GM10248 (cell line): Measurements from ENCODE around the gene FAM114A1.

Experiments
- CTCF ChIA-PET: fragments of 300-600 bp; sonication (Branson Sonifier 250); formaldehyde crosslinking; extraction: SDS; loops from one replicate; lab custom pipeline; 2021; ENCODE audit warnings: antibody characterized with exemption; lab: Yijun Ruan, JAX
- POLR2A ChIA-PET: fragments of 350-650 bp; sonication (Branson Sonifier 250); formaldehyde crosslinking; extraction: SDS; loops from one replicate; lab custom pipeline; 2020; ENCODE audit warnings: antibody characterized with exemption; lab: Yijun Ruan, JAX
- DNase-seq: peaks from one replicate; pipeline ENCODE4 v3.0.0; 2012; ENCODE audit errors: extremely low spot score
- CTCF ChIP-seq: IDR thresholded peaks from 2 replicates; pipeline ENCODE4 v1.5.1; 2012; ENCODE audit warnings: mild to moderate bottlenecking, low read depth; ENCODE audit errors: extremely low read depth, missing control alignments, control extremely low read depth

Gene FAM114A1

DNA sequence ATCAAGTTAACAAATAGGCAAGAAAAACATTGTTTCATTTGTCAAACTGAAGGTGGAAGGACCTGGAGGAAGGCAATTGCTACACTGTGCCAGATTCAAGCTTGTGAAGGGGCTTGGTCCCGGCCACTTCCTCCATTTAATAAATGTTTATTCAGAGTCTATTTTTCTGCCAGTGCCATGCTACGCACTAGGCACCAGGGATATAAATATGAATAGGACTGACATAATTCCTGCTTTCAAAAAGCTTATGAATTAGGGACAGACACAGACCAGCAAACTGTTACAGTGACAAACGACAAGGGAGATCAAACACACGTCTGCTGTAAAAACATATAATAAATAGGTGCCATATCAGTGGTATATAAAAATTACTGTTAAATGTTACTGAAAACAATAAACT is 11.6 kb upstream of the FAM114A1 start:
- no peak for TF ChIP-seq CTCF
- ChIA-PET CTCF (interaction anchor here (0.6 to 3.8 kb wide), 25 partner anchors 9 to 787 kb away, joined by 3 to 65 read pairs (median 4); partner anchors contain the start of genes FAM114A1, TLR1, TLR10 and WDR19), POLR2A (interaction anchor here (0.6 to 0.8 kb wide), 2 partner anchors 35 to 133 kb away, joined by 3 read pairs; no protein-coding TSS in a partner anchor)
- DNase-seq: no peak

DNA sequence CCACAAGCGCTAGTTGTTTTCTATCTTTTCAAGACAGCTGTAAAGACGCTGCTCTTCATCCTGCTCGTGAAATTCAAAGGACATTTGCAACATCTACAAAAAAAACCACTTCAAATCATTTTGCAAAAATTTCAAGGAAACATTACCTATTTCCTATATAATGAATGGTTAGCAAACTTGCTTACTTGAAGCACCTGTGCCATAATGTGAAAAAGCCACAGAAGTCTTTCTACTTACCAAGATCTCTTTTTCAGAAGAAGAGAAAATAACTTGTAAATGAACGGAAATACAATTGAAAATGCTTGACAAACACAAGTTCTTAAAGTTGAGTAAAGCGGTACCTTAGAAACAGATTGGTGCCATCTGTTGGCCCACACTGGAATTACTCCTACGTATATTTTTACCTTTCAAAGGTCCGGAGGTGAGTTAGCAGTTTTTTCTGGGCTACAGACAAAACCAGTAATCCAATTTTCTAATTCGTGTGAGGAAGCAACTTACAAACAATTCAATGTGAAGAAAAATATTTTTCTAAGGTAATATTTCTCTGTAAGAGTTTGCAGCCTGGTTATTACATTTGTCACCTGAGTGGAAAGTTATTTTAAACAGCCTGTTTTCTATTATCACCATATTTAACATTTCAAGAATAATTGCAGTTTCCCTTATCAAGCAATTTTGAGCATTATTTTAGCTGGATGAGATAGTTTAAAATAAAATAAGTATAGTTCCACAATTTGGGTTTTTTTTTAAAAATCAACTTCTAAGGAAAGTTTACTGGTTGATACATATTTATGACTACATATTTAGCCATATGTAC is 10.9 kb upstream of the FAM114A1 start, which contains the start of gene TLR6:
TSS of gene TLR6 (minus strand) at position 294 of the 814 bp plus-strand sequence. CDS start 27,344 bp downstream, outside the sequence.
- peak; percentile 52 for TF ChIP-seq CTCF
- DNase-seq: peak; percentile 47
- ChIA-PET POLR2A (interaction anchor here (0.8 kb wide), 1 partner anchor 35 kb away, joined by 3 read pairs; no protein-coding TSS in a partner anchor), CTCF (interaction anchor here (0.6 to 3.8 kb wide), 18 partner anchors 10 to 788 kb away, joined by 3 to 65 read pairs (median 6); partner anchors contain the start of genes FAM114A1, TLR1 and TLR10)

- no peak for TF ChIP-seq CTCF
- peak; percentile 38 for DNase-seq
- ChIA-PET POLR2A (no interaction called here), CTCF (interaction anchor here (0.8 to 3.8 kb wide), 4 partner anchors 39 to 97 kb away, joined by 3 to 65 read pairs (median 29); partner anchors contain the start of gene TLR10)
Observed at GRCh38 chr4:38857354-38858096, 10.1 kb upstream of the FAM114A1 start.

DNA sequence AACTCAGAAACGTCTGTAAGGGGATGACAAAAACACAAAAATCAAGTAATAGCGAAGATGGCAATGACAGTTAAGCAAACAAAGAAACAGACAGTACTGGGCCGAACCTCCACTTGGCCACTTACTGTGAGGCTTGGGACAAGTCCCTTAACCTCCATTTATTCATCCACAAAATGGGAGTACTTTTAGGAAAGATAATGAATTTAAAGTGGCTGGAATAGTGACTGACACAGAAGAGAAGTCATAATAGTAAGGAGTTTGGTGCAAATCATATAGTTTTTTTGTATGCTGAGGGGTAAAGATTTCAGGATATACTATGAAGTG is 9.5 kb upstream of the FAM114A1 start:
- ChIA-PET POLR2A (no interaction called here), CTCF (interaction anchor here (1.5 to 5.3 kb wide), 4 partner anchors 19 to 98 kb away, joined by 5 to 101 read pairs (median 72); partner anchors contain the start of genes TLR1 and TLR10)
- TF ChIP-seq CTCF: no peak
- no peak for DNase-seq

- CTCF ChIA-PET: interaction anchor here (1.2 to 5.3 kb wide), 10 partner anchors 18 to 275 kb away, joined by 3 to 101 read pairs (median 18); partner anchors contain the start of genes TLR1 and TLR10
- DNase-seq: no peak
- POLR2A ChIA-PET: no interaction called here
- no peak for TF ChIP-seq CTCF
Observed at GRCh38 chr4:38859501-38859900, 8.1 kb upstream of the FAM114A1 start.
